Fibroblast of lung (primary cell): Measurements from ENCODE around the gene PTDSS2.

Source experiments
- CTCF ChIP-seq, 2 donors: IDR thresholded peaks in 1 of 2; conservative IDR thresholded peaks in 1 of 2; 1 replicate in 1 of 2; 2 replicates in 1 of 2; pipeline ENCODE4 v1.5.1; 2011 to 2012; ENCODE audit warnings: low read length in 2 of 2, control low read depth in 1 of 2, inconsistent platforms in 1 of 2, low read depth in 1 of 2, mild to moderate bottlenecking in 1 of 2
- EZH2 ChIP-seq: IDR thresholded peaks from 2 replicates; pipeline ENCODE4 v1.5.1; 2012; ENCODE audit warnings: low read length, control low read depth, mild to moderate bottlenecking; ENCODE audit errors: missing control alignments

- TF ChIP-seq CTCF (conservative IDR thresholded peaks at IDR 0.05 in 1 of 2, IDR thresholded peaks at IDR 0.05 in 1 of 2; ENCODE audit: low read depth in 1 of 2, low read length in 2 of 2) (no peak), EZH2 (no peak)
Measured at GRCh38 chr11:418343-419247, 31.5 kb upstream of the PTDSS2 start.
